SK-N-SH (cell line): Measurements from ENCODE around the gene MPHOSPH9. TPM values are rescaled to one million over a fixed set of nuclear protein-coding genes. Genes with fewer than 3 reads are reported as not detected.

Experiments used
- CTCF ChIA-PET: fragments of 300-600, 350-600 bp; formaldehyde crosslinking; extraction: SDS; loops from one replicate; lab custom pipeline; 2021; lab: Yijun Ruan, JAX
- POLR2A ChIA-PET: fragments of 350-600 bp; sonication (Branson Sonifier 250); formaldehyde crosslinking; extraction: SDS; loops from one replicate; lab custom pipeline; 2020; ENCODE audit warnings: antibody characterized with exemption, inconsistent platforms; lab: Yijun Ruan, JAX
- DNase-seq: peaks from one replicate; pipeline ENCODE4 v3.0.0; 2012
- H2AFZ ChIP-seq: fragments of 200-600 bp; sonication (generic); 2 replicates; pipeline ENCODE4 v1.8.1; 2016; ENCODE audit warnings: antibody characterized with exemption, mild to moderate bottlenecking, low read depth
- H3F3A ChIP-seq: fragments of 200-600 bp; sonication (generic); replicated peaks from 2 replicates; pipeline ENCODE3; 2016; ENCODE audit warnings: antibody characterized with exemption, mild to moderate bottlenecking; ENCODE audit not compliant: insufficient read depth
- H3K27ac ChIP-seq, 2 experiments: fragments of 200-500 bp in 1 of 2; fragments of 200-600 bp in 1 of 2; sonication (Bioruptor generic) in 1 of 2; sonication (generic), shearing (Covaris generic) in 1 of 2; 2 replicates each; pipeline versions ENCODE4 v1.5.1 to v1.6.1; 2014 to 2016; ENCODE audit warnings: low read depth in 2 of 2, inconsistent platforms in 1 of 2, low read length in 1 of 2, mild to moderate bottlenecking in 1 of 2, mixed read lengths in 1 of 2
- H3K27me3 ChIP-seq: fragments of 200-600 bp; sonication (generic), shearing (Covaris generic); 2 replicates; pipeline ENCODE4 v1.6.1; 2016; ENCODE audit warnings: mixed run types; ENCODE audit not compliant: insufficient read depth
- H3K36me3 ChIP-seq, 2 experiments: fragments of 200-500 bp in 1 of 2; fragments of 200-600 bp in 1 of 2; sonication (Bioruptor generic) in 1 of 2; sonication (generic) in 1 of 2; replicated peaks in 1 of 2; 2 replicates each; pipeline versions ENCODE3 to v1.5.1; 2014 to 2016; ENCODE audit warnings: low read length in 1 of 2, mild to moderate bottlenecking in 1 of 2; ENCODE audit not compliant: insufficient read depth in 2 of 2, control insufficient read depth in 1 of 2
- H3K4me1 ChIP-seq, 2 experiments: fragments of 200-500 bp in 1 of 2; fragments of 200-600 bp in 1 of 2; sonication (Bioruptor generic) in 1 of 2; sonication (generic), shearing (Covaris generic) in 1 of 2; 2 replicates each; pipeline versions ENCODE4 v1.5.1 to v1.6.1; 2014 to 2016; ENCODE audit warnings: low read depth in 1 of 2, low read length in 1 of 2, mixed run types in 1 of 2; ENCODE audit not compliant: insufficient read depth in 2 of 2, control insufficient read depth in 1 of 2
- H3K4me2 ChIP-seq: fragments of 200-600 bp; sonication (generic), shearing (Covaris generic); 2 replicates; pipeline ENCODE4 v1.6.1; 2017; ENCODE audit warnings: mixed run types
- H3K4me3 ChIP-seq, 2 experiments: fragments of 200-500 bp in 1 of 2; fragments of 200-600 bp in 1 of 2; sonication (Bioruptor generic) in 1 of 2; sonication (generic), shearing (Covaris generic) in 1 of 2; 2 replicates each; pipeline versions ENCODE4 v1.5.1 to v1.8.1; 2014 to 2016; ENCODE audit warnings: low read depth in 2 of 2, inconsistent platforms in 1 of 2, low read length in 1 of 2, mild to moderate bottlenecking in 1 of 2, mixed read lengths in 1 of 2, moderate library complexity in 1 of 2
- H3K79me2 ChIP-seq: fragments of 200-600 bp; sonication (generic); 2 replicates; pipeline ENCODE4 v1.8.1; 2017; ENCODE audit warnings: mild to moderate bottlenecking; ENCODE audit not compliant: insufficient read depth
- H3K9ac ChIP-seq: fragments of 200-600 bp; sonication (generic); 2 replicates; pipeline ENCODE4 v1.6.1; 2017; ENCODE audit warnings: mixed run types
- H3K9me2 ChIP-seq: fragments of 200-600 bp; sonication (generic); 2 replicates; pipeline ENCODE4 v1.6.1; 2017; ENCODE audit warnings: mixed run types
- H3K9me3 ChIP-seq: fragments of 200-600 bp; sonication (generic); 2 replicates; pipeline ENCODE4 v1.6.1; 2017; ENCODE audit warnings: mixed run types, mild to moderate bottlenecking, moderate library complexity
- H4K20me1 ChIP-seq: fragments of 200-600 bp; sonication (generic); 2 replicates; pipeline ENCODE4 v1.6.1; 2017; ENCODE audit warnings: mild to moderate bottlenecking, mixed run types; ENCODE audit not compliant: insufficient read depth
- ELF1 ChIP-seq: IDR thresholded peaks from 2 replicates; pipeline ENCODE4 v1.4.0; 2012
- EP300 ChIP-seq, 2 experiments: IDR thresholded peaks; 2 replicates each; pipeline versions ENCODE4 v1.4.0 to v1.6.1; 2012; ENCODE audit warnings: borderline replicate concordance in 1 of 2, low read depth in 1 of 2, low read length in 1 of 2
- EZH2phosphoT487 ChIP-seq: fragments of 200-600 bp; sonication (generic); IDR thresholded peaks from 2 replicates; pipeline ENCODE4 v1.6.1; 2017; ENCODE audit warnings: low read depth, mixed run types, mild to moderate bottlenecking, antibody characterized with exemption, moderate library complexity, borderline replicate concordance
- FOSL2 ChIP-seq: IDR thresholded peaks from 2 replicates; pipeline ENCODE4 v1.4.0; 2012; ENCODE audit warnings: low read depth, mild to moderate bottlenecking, moderate library complexity, borderline replicate concordance
- FOXM1 ChIP-seq: IDR thresholded peaks from 2 replicates; pipeline ENCODE4 v1.4.0; 2012; ENCODE audit warnings: low read depth, mild to moderate bottlenecking
- IRF3 ChIP-seq: fragments of 150-350 bp; IDR thresholded peaks from 2 replicates; pipeline ENCODE4 v1.6.1; 2016; ENCODE audit warnings: mild to moderate bottlenecking, low read depth, low read length
- JUND ChIP-seq: IDR thresholded peaks from 2 replicates; pipeline ENCODE4 v1.4.0; 2012
- NFIC ChIP-seq: IDR thresholded peaks from 2 replicates; pipeline ENCODE4 v1.4.0; 2012; ENCODE audit warnings: borderline replicate concordance
- PBX3 ChIP-seq: IDR thresholded peaks from 2 replicates; pipeline ENCODE4; 2012
- POLR2AphosphoS5 ChIP-seq: IDR thresholded peaks from 2 replicates; pipeline ENCODE4 v1.6.1; 2012; ENCODE audit warnings: low read depth, low read length
- RAD21 ChIP-seq: IDR thresholded peaks from 2 replicates; pipeline ENCODE4 v1.6.1; 2012; ENCODE audit warnings: mild to moderate bottlenecking, low read length
- RCOR1 ChIP-seq: fragments of 150-350 bp; IDR thresholded peaks from 2 replicates; pipeline ENCODE4 v1.6.1; 2017; ENCODE audit warnings: antibody characterized with exemption, low read length
- REST ChIP-seq: IDR thresholded peaks from 2 replicates; pipeline ENCODE4 v1.6.1; 2012; ENCODE audit warnings: mild to moderate bottlenecking, low read depth, low read length, moderate library complexity
- SIN3A ChIP-seq: IDR thresholded peaks from 2 replicates; pipeline ENCODE4 v1.6.1; 2012; ENCODE audit warnings: low read depth, mild to moderate bottlenecking, low read length, moderate library complexity, borderline replicate concordance
- SMC3 ChIP-seq: IDR thresholded peaks from 2 replicates; pipeline ENCODE4 v1.6.1; 2012; ENCODE audit warnings: low read depth, low read length, improper control_type of control experiment
- TCF12 ChIP-seq: IDR thresholded peaks from 2 replicates; pipeline ENCODE4 v1.4.0; 2012
- TEAD4 ChIP-seq: IDR thresholded peaks from 2 replicates; pipeline ENCODE4 v1.4.0; 2012; ENCODE audit warnings: mild to moderate bottlenecking, borderline replicate concordance; ENCODE audit not compliant: insufficient read depth
- USF1 ChIP-seq: IDR thresholded peaks from 2 replicates; pipeline ENCODE4 v1.4.0; 2012; ENCODE audit warnings: low read depth, borderline replicate concordance
- USF2 ChIP-seq: fragments of 150-350 bp; IDR thresholded peaks from 2 replicates; pipeline ENCODE4 v1.6.1; 2017; ENCODE audit warnings: antibody characterized with exemption, low read length, low read depth, borderline replicate concordance
- WGBS: methylation state at CpG from one replicate; pipeline ENCODE4 v1.1.6; 2017; ENCODE audit warnings: low lambda C conversion rate; 5-methylcytosine and 5-hydroxymethylcytosine counted together
- polyA plus RNA-seq, 3 experiments: library from polyadenylated mRNA; depleted of rRNA; stranded (reverse); fragments of >200 nt; gene quantifications; 2 replicates each; pipeline ENCODE4 v1.2.3, GENCODE V29; 2012

Gene MPHOSPH9
- polyA plus RNA-seq, 1 of the 3 experiments (the other 2 are of a cell fraction) = 9.0 TPM

GRCh38 chr12:123264642-123265041 is 31.7 kb upstream of the MPHOSPH9 start:
- no peak overlapping the region for H3K4me3 ChIP-seq
- ChIA-PET CTCF (interaction anchor here (1.1 kb wide), 1 partner anchor 101 kb away, joined by 5 read pairs; no protein-coding TSS in a partner anchor), POLR2A (no interaction called here)
- H3K9ac ChIP-seq = no peak overlapping the region
- peaks cover 20% of the 10 kb centered on the region for H3F3A ChIP-seq
- H3K79me2 ChIP-seq = peaks cover 99% of the 10 kb centered on the region
- H3K36me3 ChIP-seq = peaks cover 42 to 48% of the 10 kb centered on the region in 2 experiments
- TF ChIP-seq NFIC (no peak), RAD21 (peak; percentile 46), SMC3 (peak; percentile 16; the same call in 1 of the 2 replicates)
- 78% methylated on average over 3 of the region's 7 CpGs for WGBS
- H3K4me1 ChIP-seq = peaks cover 5 to 36% of the 10 kb centered on the region in 2 experiments; a peak in 3 of 4 replicates
- no peaks in the 10 kb centered on the region for H3K9me2 ChIP-seq
- H3K27me3 ChIP-seq = no peaks in the 10 kb centered on the region
- no peak overlapping the region for H2AFZ ChIP-seq
- H3K27ac ChIP-seq = no peak overlapping the region
- peak; percentile 58 for DNase-seq
- H4K20me1 ChIP-seq = peaks cover 41% of the 10 kb centered on the region
- H3K4me2 ChIP-seq = no peak overlapping the region
- no peaks in the 10 kb centered on the region for H3K9me3 ChIP-seq

- Histone ChIP-seq H3F3A (peaks cover 25% of the 10 kb centered on the region), H3K4me3 (no peak overlapping the region), H3K36me3 (peaks cover 55 to 59% of the 10 kb centered on the region in 2 experiments), H3K9ac (no peak overlapping the region), H3K9me3 (no peaks in the 10 kb centered on the region), H2AFZ (no peak overlapping the region), H3K79me2 (peaks cover 88% of the 10 kb centered on the region), H4K20me1 (peaks cover 40% of the 10 kb centered on the region), H3K9me2 (no peaks in the 10 kb centered on the region), H3K27ac (no peak overlapping the region), H3K27me3 (no peaks in the 10 kb centered on the region), H3K4me1 (peaks cover 0 to 25% of the 10 kb centered on the region in 2 experiments; a peak in 2 of 4 replicates), H3K4me2 (no peak overlapping the region)
- TF ChIP-seq TEAD4 (no peak), JUND (no peak), NFIC (no peak), USF2 (no peak), SIN3A (no peak), FOSL2 (no peak), ELF1 (no peak), POLR2AphosphoS5 (no peak), REST (no peak), RCOR1 (no peak), RAD21 (no peak), TCF12 (no peak), USF1 (no peak), EZH2phosphoT487 (no peak), FOXM1 (no peak), EP300 (IDR thresholded peaks at IDR 0.05; ENCODE audit: borderline replicate concordance in 1 of 2, low read depth in 1 of 2, low read length in 1 of 2) (no peak), PBX3 (no peak), IRF3 (no peak)
- no peak for DNase-seq
- ChIA-PET POLR2A (no interaction called here), CTCF (no interaction called here)
- WGBS = 95% methylated on average over 7 of the region's 8 CpGs
Measured at GRCh38 chr12:123263196-123263817, 30.4 kb upstream of the MPHOSPH9 start.
